Measurements from ENCODE around the gene RCAN2. TPM values are rescaled to one million over a fixed set of nuclear protein-coding genes. Genes with fewer than 3 reads are reported as not detected.

Gene RCAN2
- total RNA-seq, 2 donors from 2014 or later: 3.6 to 7.0 TPM

DNA sequence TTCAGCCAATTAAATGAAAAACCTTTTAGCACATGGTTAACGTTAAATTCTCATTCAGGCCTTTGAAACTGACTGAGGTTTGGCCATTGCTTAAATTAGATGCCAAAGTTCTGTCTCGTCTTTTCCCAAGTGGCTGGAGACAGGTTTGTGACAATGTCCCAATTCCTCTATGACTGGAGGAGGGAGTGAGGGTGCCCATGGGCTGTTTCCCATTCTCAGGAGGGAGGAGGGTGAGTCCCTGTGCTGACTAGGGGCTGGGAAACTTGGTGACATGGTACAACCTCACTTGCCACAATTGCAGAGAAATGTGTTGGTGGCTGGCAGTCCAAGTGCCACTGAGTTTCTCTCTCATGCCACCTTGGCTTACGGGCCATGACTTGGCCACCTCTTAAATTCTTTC lies 256.5 kb downstream of the RCAN2 start:
- Histone ChIP-seq H3K9me3 (no peaks in the 10 kb centered on the region), H3K27me3 (no peaks in the 10 kb centered on the region), H3K27ac (no peak overlapping the region), H3K4me1 (no peaks in the 10 kb centered on the region), H3K9ac (ENCODE audit: low read depth in 2 of 2, low read length in 2 of 2) (no peak overlapping the region), H3K4me3 (no peak overlapping the region), H3K36me3 (no peaks in the 10 kb centered on the region)
- TF ChIP-seq, protein P1, sequence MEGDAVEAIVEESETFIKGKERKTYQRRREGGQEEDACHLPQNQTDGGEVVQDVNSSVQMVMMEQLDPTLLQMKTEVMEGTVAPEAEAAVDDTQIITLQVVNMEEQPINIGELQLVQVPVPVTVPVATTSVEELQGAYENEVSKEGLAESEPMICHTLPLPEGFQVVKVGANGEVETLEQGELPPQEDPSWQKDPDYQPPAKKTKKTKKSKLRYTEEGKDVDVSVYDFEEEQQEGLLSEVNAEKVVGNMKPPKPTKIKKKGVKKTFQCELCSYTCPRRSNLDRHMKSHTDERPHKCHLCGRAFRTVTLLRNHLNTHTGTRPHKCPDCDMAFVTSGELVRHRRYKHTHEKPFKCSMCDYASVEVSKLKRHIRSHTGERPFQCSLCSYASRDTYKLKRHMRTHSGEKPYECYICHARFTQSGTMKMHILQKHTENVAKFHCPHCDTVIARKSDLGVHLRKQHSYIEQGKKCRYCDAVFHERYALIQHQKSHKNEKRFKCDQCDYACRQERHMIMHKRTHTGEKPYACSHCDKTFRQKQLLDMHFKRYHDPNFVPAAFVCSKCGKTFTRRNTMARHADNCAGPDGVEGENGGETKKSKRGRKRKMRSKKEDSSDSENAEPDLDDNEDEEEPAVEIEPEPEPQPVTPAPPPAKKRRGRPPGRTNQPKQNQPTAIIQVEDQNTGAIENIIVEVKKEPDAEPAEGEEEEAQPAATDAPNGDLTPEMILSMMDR (IDR thresholded peaks at IDR 0.05): no peak
- intact Hi-C loops (cut with DNase I): no loop called here
- no peak for DNase-seq

DNA sequence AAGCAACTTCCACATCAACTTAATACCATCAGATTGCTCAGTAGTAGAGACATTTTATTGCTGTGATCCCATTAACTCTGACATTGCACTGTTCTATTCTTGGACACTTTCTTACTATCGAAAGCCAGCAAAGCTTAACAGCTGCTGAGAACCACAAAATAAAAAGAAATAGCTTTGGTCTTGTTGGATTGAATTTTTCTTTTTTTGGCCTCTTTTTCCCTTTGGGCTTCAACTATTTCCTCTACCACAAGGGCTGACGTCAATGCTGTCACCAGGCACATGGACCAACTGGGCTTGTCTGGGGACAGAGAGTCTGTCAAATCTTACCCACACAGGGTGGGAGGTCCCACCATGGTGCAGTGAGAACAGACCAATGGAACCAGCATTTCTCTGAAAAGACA lies 257.1 kb downstream of the RCAN2 start:
- Histone ChIP-seq H3K9ac (ENCODE audit: low read depth in 2 of 2, low read length in 2 of 2) (no peak overlapping the region), H3K36me3 (no peaks in the 10 kb centered on the region), H3K9me3 (no peaks in the 10 kb centered on the region), H3K4me1 (no peaks in the 10 kb centered on the region), H3K27ac (no peak overlapping the region), H3K4me3 (no peak overlapping the region), H3K27me3 (no peaks in the 10 kb centered on the region)
- DNase-seq: no peak
- TF ChIP-seq, protein P1 (IDR thresholded peaks at IDR 0.05): no peak
- intact Hi-C loops (cut with DNase I): no loop called here

DNA sequence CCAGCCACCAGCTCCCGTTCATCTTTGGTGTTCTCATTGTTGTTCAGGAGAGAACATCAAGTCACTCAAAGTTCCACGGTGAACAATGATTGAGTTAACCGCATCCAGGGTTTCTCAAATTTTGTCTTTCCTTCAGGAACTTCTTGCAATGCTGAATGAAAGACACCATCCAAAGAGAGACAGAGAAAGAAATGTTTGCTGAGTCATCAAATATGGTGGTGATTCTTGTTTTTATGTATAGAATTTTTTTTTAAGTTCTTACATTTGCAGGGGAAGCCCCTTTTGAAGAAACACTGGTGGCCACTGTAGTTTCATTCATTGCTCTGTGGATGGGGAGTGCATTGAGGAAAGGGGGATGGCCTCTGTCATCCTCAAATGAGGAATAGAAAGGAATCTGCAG lies 258.1 kb downstream of the RCAN2 start:
- no peak for DNase-seq
- no peaks in the 10 kb centered on the region for H3K36me3 ChIP-seq
- TF ChIP-seq, protein P1 (IDR thresholded peaks at IDR 0.05): no peak
- H3K4me3 ChIP-seq: no peak overlapping the region
- intact Hi-C loops (cut with DNase I): no loop called here
- no peak overlapping the region for H3K27ac ChIP-seq
- no peak overlapping the region for H3K9ac ChIP-seq (ENCODE audit: low read depth in 2 of 2, low read length in 2 of 2)
- no peaks in the 10 kb centered on the region for H3K9me3 ChIP-seq
- no peaks in the 10 kb centered on the region for H3K4me1 ChIP-seq
- H3K27me3 ChIP-seq: no peaks in the 10 kb centered on the region

DNA sequence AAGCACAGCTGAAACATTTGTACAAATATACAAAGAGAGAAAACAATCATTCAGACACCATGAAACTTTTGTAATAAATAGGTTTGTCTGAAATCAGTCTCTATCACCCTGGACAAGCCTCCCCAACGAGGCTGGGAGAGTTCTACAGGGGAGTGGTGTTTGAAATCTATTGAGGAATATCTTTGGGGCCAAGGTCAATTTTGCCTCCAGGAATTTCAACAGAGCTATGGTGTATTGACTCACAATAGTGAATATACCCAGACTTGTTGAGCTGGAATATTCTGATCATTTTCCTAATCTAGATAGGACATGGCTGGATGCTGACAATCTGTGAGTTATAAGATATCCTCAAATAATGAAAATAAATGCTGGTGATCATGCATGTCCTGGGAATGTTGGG lies 269.0 kb downstream of the RCAN2 start:
- no peak for DNase-seq
- intact Hi-C loops (cut with DNase I): loop anchor here (2.0 to 10.0 kb wide), 3 partner anchors 177 to 403 kb away; no protein-coding TSS in a partner anchor

DNA sequence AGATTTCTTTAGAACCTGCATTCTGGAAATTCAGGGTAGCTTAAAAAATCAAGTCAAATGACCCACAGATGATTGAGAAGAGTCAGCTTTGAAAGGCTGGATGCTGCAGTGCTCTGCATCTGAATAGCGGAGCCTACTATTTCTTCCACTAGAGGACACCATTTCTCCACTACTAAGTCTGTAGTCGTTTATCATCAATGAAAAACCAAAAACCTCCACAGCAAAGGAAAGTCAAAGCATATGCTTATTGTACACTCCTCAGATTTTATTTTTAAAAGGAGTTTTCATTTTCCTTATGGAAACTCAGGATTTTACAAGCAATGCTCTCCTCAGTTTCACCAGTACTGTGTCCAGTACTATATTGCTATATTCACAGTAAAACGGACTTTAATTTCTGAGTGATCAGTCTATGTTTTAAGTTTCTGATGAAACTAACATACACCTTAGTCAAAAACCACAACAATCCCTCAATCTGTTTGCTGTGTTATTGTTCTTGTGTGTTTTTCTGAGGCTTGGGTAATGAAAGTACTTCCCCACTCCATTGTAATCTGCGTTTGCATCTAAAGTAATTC lies 269.9 kb downstream of the RCAN2 start:
- intact Hi-C loops (cut with DNase I): loop anchor here (10.0 kb wide), 2 partner anchors 177 to 403 kb away; no protein-coding TSS in a partner anchor
- Histone ChIP-seq H3K27me3 (no peaks in the 10 kb centered on the region), H3K9ac (ENCODE audit: low read depth in 2 of 2, low read length in 2 of 2) (no peak overlapping the region), H3K9me3 (no peaks in the 10 kb centered on the region), H3K4me3 (no peak overlapping the region), H3K27ac (no peak overlapping the region), H3K4me1 (no peaks in the 10 kb centered on the region), H3K36me3 (no peaks in the 10 kb centered on the region)
- TF ChIP-seq, protein P1 (IDR thresholded peaks at IDR 0.05): peak; percentile 84
- no peak for DNase-seq

More for the DNA sequence above, 269.0 kb downstream of the RCAN2 start:
- no peak overlapping the region for H3K9ac ChIP-seq (ENCODE audit: low read depth in 2 of 2, low read length in 2 of 2)
- TF ChIP-seq, protein P1 (IDR thresholded peaks at IDR 0.05): no peak
- no peaks in the 10 kb centered on the region for H3K4me1 ChIP-seq
- no peaks in the 10 kb centered on the region for H3K9me3 ChIP-seq
- no peak overlapping the region for H3K27ac ChIP-seq
- H3K4me3 ChIP-seq: no peak overlapping the region
- no peaks in the 10 kb centered on the region for H3K36me3 ChIP-seq
- H3K27me3 ChIP-seq: no peaks in the 10 kb centered on the region
